ENCODE measurements around the gene ZNHIT1. TPM values are rescaled to one million over a fixed set of nuclear protein-coding genes. Genes with fewer than 3 reads are reported as not detected.

Gene ZNHIT1
- total RNA-seq, 1 donor from 2014 or later, result 58.2 TPM

GRCh38 chr7:101210143-101210542 lies 7.8 kb upstream of the ZNHIT1 start:
- ATAC-seq (ENCODE audit: poor library complexity) (no peak), DNase-seq (no peak)
- intact Hi-C loops (cut with DNase I), result loop anchor here (10.0 kb wide), 1 partner anchor 75 kb away; no protein-coding TSS in a partner anchor

GRCh38 chr7:101211501-101211900 lies 6.5 kb upstream of the ZNHIT1 start:
- intact Hi-C loops (cut with DNase I), result loop anchor here (10.0 kb wide), 1 partner anchor 73 kb away; no protein-coding TSS in a partner anchor
- no peak for ATAC-seq (ENCODE audit: poor library complexity)

GRCh38 chr7:101212014-101212413 lies 6.0 kb upstream of the ZNHIT1 start:
- ATAC-seq (ENCODE audit: poor library complexity), result no peak
- DNase-seq, result no peak
- intact Hi-C loops (cut with DNase I), result loop anchor here (10.0 kb wide), 1 partner anchor 73 kb away; no protein-coding TSS in a partner anchor

More at GRCh38 chr7:101211501-101211900, 6.5 kb upstream of the ZNHIT1 start:
- DNase-seq, result no peak

GRCh38 chr7:101216001-101216859 lies 1.7 kb upstream of the ZNHIT1 start:
- intact Hi-C loops (cut with DNase I), result loop anchor here (10.0 kb wide), 1 partner anchor 69 kb away; no protein-coding TSS in a partner anchor
- DNase-seq (peak; percentile 66), ATAC-seq (ENCODE audit: poor library complexity) (peak; percentile 2)

GRCh38 chr7:101216860-101217387 lies 1.0 kb upstream of the ZNHIT1 start:
- ATAC-seq (ENCODE audit: poor library complexity) (no peak), DNase-seq (no peak)
- intact Hi-C loops (cut with DNase I), result loop anchor here (10.0 kb wide), 1 partner anchor 68 kb away; no protein-coding TSS in a partner anchor

- ATAC-seq (ENCODE audit: poor library complexity) (no peak), DNase-seq (no peak)
- intact Hi-C loops (cut with DNase I), result loop anchor here (10.0 kb wide), 1 partner anchor 66 kb away; no protein-coding TSS in a partner anchor
These were observed 516 bp downstream of the ZNHIT1 start for GRCh38 chr7:101218236-101219125.

GRCh38 chr7:101220295-101220694 lies 2.3 kb downstream of the ZNHIT1 start:
- DNase-seq (no peak), ATAC-seq (ENCODE audit: poor library complexity) (no peak)
- intact Hi-C loops (cut with DNase I), result no loop called here

GRCh38 chr7:101222275-101222830 lies 4.4 kb downstream of the ZNHIT1 start:
- no peak for ATAC-seq (ENCODE audit: poor library complexity)
- DNase-seq, result no peak
- intact Hi-C loops (cut with DNase I), result no loop called here

- ATAC-seq (ENCODE audit: poor library complexity) (no peak), DNase-seq (no peak)
- intact Hi-C loops (cut with DNase I), result no loop called here
These were observed 5.6 kb downstream of the ZNHIT1 start for GRCh38 chr7:101223528-101223927.

GRCh38 chr7:101225650-101226049 lies 7.7 kb downstream of the ZNHIT1 start:
- DNase-seq (no peak), ATAC-seq (ENCODE audit: poor library complexity) (no peak)
- intact Hi-C loops (cut with DNase I), result no loop called here

- ATAC-seq (ENCODE audit: poor library complexity), result no peak
These were observed 8.8 kb downstream of the ZNHIT1 start for GRCh38 chr7:101226721-101227120.

GRCh38 chr7:101231644-101232043 lies 13.7 kb downstream of the ZNHIT1 start:
- ATAC-seq (ENCODE audit: poor library complexity) (no peak), DNase-seq (no peak)
- intact Hi-C loops (cut with DNase I), result no loop called here

More at GRCh38 chr7:101226721-101227120, 8.8 kb downstream of the ZNHIT1 start:
- no peak for DNase-seq
- intact Hi-C loops (cut with DNase I), result no loop called here

- intact Hi-C loops (cut with DNase I), result no loop called here
- DNase-seq, result no peak
These were observed 14.3 kb downstream of the ZNHIT1 start for GRCh38 chr7:101232141-101232850.

GRCh38 chr7:101233907-101234547 lies 16.1 kb downstream of the ZNHIT1 start:
- DNase-seq (no peak), ATAC-seq (ENCODE audit: poor library complexity) (no peak)
- intact Hi-C loops (cut with DNase I), result no loop called here

More at GRCh38 chr7:101232141-101232850, 14.3 kb downstream of the ZNHIT1 start:
- ATAC-seq (ENCODE audit: poor library complexity), result peak; percentile 41

- intact Hi-C loops (cut with DNase I), result no loop called here
- no peak for DNase-seq
These were observed 16.7 kb downstream of the ZNHIT1 start for GRCh38 chr7:101234636-101235035.

GRCh38 chr7:101235050-101235449 lies 17.1 kb downstream of the ZNHIT1 start:
- intact Hi-C loops (cut with DNase I), result no loop called here
- ATAC-seq (ENCODE audit: poor library complexity) (no peak), DNase-seq (no peak)

More at GRCh38 chr7:101234636-101235035, 16.7 kb downstream of the ZNHIT1 start:
- no peak for ATAC-seq (ENCODE audit: poor library complexity)

GRCh38 chr7:101235522-101235921 lies 17.6 kb downstream of the ZNHIT1 start:
- ATAC-seq (ENCODE audit: poor library complexity), result no peak
- intact Hi-C loops (cut with DNase I), result no loop called here
- DNase-seq, result no peak

All from Right ventricle myocardium superior (tissue), 1 donor.